HEK293T (cell line): Measurements from ENCODE around the gene TPMT.

Source experiments
- CTCF ChIA-PET: fragments of 350-600 bp; formaldehyde crosslinking; extraction: SDS; loops from one replicate; lab custom pipeline; 2021; ENCODE audit warnings: antibody characterized with exemption, inconsistent platforms; lab: Yijun Ruan, JAX
- POLR2A ChIA-PET: fragments of 350-600 bp; formaldehyde crosslinking; extraction: SDS; loops from one replicate; lab custom pipeline; 2020; ENCODE audit warnings: antibody characterized with exemption, inconsistent platforms; lab: Yijun Ruan, JAX
- DNase-seq: peaks from one replicate; pipeline ENCODE4 v3.0.0; 2012; ENCODE audit warnings: mixed read lengths; ENCODE audit errors: extremely low spot score
- ARNT ChIP-seq: fragments of 450-650 bp; IDR thresholded peaks from 2 replicates; pipeline ENCODE4 v1.6.1; 2017; ENCODE audit warnings: mild to moderate bottlenecking
- BHLHE40 ChIP-seq: fragments of 450-650 bp; IDR thresholded peaks from 2 replicates; pipeline ENCODE4 v1.6.1; 2016; ENCODE audit warnings: mild to moderate bottlenecking, moderate library complexity, borderline replicate concordance
- CTBP1 ChIP-seq: fragments of 450-650 bp; IDR thresholded peaks from 2 replicates; pipeline ENCODE4 v1.6.1; 2016; ENCODE audit warnings: borderline replicate concordance
- ELF4 ChIP-seq: fragments of 450-650 bp; IDR thresholded peaks from 2 replicates; pipeline ENCODE4 v1.6.1; 2017; ENCODE audit warnings: antibody characterized with exemption
- FOXA1 ChIP-seq: fragments of 450-650 bp; IDR thresholded peaks from 2 replicates; pipeline ENCODE4 v1.6.1; 2016; ENCODE audit warnings: mild to moderate bottlenecking
- FOXK2 ChIP-seq: fragments of 450-650 bp; IDR thresholded peaks from 2 replicates; pipeline ENCODE4 v1.6.1; 2016; ENCODE audit warnings: mild to moderate bottlenecking
- FOXM1 ChIP-seq: fragments of 450-650 bp; IDR thresholded peaks from 2 replicates; pipeline ENCODE4 v1.6.1; 2017; ENCODE audit warnings: mild to moderate bottlenecking, borderline replicate concordance
- HDGF ChIP-seq: fragments of 450-650 bp; IDR thresholded peaks from 2 replicates; pipeline ENCODE4 v1.6.1; 2017; ENCODE audit warnings: antibody characterized with exemption, borderline replicate concordance
- L3MBTL2 ChIP-seq: fragments of 450-650 bp; conservative IDR thresholded peaks from 2 replicates; pipeline ENCODE4 v1.6.1; 2016; ENCODE audit warnings: mild to moderate bottlenecking
- LEF1 ChIP-seq: fragments of 450-650 bp; IDR thresholded peaks from 2 replicates; pipeline ENCODE4 v1.6.1; 2017; ENCODE audit warnings: mild to moderate bottlenecking, borderline replicate concordance
- NFRKB ChIP-seq: fragments of 450-650 bp; IDR thresholded peaks from 2 replicates; pipeline ENCODE4 v1.6.1; 2016; ENCODE audit warnings: mild to moderate bottlenecking, moderate library complexity
- SP1 ChIP-seq: fragments of 450-650 bp; IDR thresholded peaks from 2 replicates; pipeline ENCODE4 v1.6.1; 2017
- SUZ12 ChIP-seq: fragments of 450-650 bp; IDR thresholded peaks from 2 replicates; pipeline ENCODE4 v1.6.1; 2016; ENCODE audit warnings: mild to moderate bottlenecking
- TARDBP ChIP-seq: fragments of 450-650 bp; IDR thresholded peaks from 2 replicates; pipeline ENCODE4 v1.6.1; 2016
- ZNF384 ChIP-seq: fragments of 450-650 bp; IDR thresholded peaks from 2 replicates; pipeline ENCODE4 v1.6.1; 2016
- TF ChIP-seq, protein P1 (sequence below): fragments of 450-650 bp; IDR thresholded peaks from 2 replicates; pipeline ENCODE4 v1.6.1; 2016

Gene TPMT

DNA sequence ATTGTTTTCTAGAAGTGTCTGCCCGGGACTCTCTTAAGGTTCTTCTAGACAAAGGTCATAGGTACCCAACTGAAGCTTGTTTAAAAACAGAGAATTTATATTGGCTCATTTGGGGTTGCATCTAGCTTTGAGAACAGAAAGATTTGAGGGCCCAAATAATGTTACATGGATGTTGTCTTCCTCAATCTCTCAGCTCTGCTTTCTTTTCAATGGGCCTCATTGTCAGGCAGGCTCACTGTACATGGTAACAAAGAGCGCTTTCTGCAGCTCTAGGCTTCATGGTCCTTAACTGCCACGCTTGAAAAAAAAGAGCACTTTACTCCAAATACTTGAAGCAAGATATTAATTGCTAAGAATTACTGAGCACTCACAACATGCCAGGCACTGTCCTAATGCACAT lies 54.6 kb downstream of the TPMT start:
- ChIA-PET CTCF (no interaction called here), POLR2A (no interaction called here)
- no peak for TF ChIP-seq L3MBTL2
- no peak for TF ChIP-seq ARNT
- TF ChIP-seq BHLHE40: no peak
- no peak for TF ChIP-seq ELF4
- no peak for TF ChIP-seq LEF1
- TF ChIP-seq NFRKB: no peak
- no peak for TF ChIP-seq FOXA1
- no peak for TF ChIP-seq FOXM1
- TF ChIP-seq HDGF: no peak
- TF ChIP-seq FOXK2: no peak
- TF ChIP-seq ZNF384: no peak
- no peak for TF ChIP-seq SP1
- no peak for TF ChIP-seq CTBP1
- no peak for TF ChIP-seq SUZ12
- TF ChIP-seq, protein P1, sequence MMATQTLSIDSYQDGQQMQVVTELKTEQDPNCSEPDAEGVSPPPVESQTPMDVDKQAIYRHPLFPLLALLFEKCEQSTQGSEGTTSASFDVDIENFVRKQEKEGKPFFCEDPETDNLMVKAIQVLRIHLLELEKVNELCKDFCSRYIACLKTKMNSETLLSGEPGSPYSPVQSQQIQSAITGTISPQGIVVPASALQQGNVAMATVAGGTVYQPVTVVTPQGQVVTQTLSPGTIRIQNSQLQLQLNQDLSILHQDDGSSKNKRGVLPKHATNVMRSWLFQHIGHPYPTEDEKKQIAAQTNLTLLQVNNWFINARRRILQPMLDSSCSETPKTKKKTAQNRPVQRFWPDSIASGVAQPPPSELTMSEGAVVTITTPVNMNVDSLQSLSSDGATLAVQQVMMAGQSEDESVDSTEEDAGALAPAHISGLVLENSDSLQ: no peak
- no peak for TF ChIP-seq TARDBP
- DNase-seq: no peak

DNA sequence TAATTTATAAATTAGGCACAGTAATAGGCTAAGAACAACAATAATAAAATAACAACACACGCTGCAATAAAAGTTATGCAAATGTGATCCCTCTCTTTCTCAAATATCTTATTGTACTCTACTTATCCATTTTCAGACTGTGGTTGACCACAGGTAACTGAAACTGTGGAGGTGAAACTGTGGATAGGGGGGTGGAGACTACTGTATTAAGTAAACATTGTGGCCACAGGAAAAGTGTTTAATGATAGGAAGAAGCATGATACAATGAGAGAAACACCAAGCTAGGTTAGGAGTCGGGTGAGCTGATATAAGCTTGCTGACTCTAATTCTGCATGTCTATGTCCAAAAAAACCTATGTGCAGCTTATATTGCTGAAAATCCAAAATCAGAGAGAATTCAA lies 55.4 kb downstream of the TPMT start:
- ChIA-PET CTCF (no interaction called here), POLR2A (no interaction called here)
- no peak for TF ChIP-seq LEF1
- TF ChIP-seq NFRKB: no peak
- no peak for TF ChIP-seq HDGF
- TF ChIP-seq, protein P1: no peak
- no peak for TF ChIP-seq FOXK2
- no peak for TF ChIP-seq CTBP1
- TF ChIP-seq SUZ12: no peak
- TF ChIP-seq ZNF384: no peak
- no peak for TF ChIP-seq TARDBP
- no peak for TF ChIP-seq L3MBTL2
- no peak for TF ChIP-seq FOXM1
- no peak for TF ChIP-seq FOXA1
- TF ChIP-seq ELF4: no peak
- TF ChIP-seq SP1: no peak
- no peak for TF ChIP-seq BHLHE40
- TF ChIP-seq ARNT: no peak
- DNase-seq: no peak

DNA sequence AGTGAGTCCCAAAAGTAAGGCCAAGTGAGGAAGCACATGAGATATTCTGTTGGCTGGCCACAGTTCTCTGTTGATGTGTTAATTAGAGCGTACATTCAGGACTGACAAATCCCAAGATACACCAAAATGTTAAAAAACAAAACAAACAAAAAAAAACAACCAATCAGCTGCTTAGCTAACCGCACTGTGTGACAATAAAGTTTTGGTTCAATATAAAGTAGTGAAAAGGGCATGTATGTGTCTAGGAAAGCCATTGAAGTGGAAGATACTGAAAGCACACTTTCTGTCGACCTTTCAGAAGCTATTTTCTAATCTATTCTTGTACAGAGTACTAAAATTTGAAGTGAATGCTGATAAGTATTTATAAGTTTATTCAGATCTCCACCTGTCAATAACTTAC lies 58.5 kb downstream of the TPMT start:
- DNase-seq: no peak
- CTCF ChIA-PET: interaction anchor here (1.9 kb wide), 1 partner anchor 25 kb away, joined by 4 read pairs; no protein-coding TSS in a partner anchor
- TF ChIP-seq ELF4 (no peak), ARNT (no peak), TARDBP (no peak), HDGF (no peak), FOXA1 (no peak), FOXK2 (no peak), L3MBTL2 (no peak), ZNF384 (no peak), CTBP1 (no peak), LEF1 (no peak), NFRKB (no peak)
- TF ChIP-seq, protein P1: no peak
- POLR2A ChIA-PET: no interaction called here

DNA sequence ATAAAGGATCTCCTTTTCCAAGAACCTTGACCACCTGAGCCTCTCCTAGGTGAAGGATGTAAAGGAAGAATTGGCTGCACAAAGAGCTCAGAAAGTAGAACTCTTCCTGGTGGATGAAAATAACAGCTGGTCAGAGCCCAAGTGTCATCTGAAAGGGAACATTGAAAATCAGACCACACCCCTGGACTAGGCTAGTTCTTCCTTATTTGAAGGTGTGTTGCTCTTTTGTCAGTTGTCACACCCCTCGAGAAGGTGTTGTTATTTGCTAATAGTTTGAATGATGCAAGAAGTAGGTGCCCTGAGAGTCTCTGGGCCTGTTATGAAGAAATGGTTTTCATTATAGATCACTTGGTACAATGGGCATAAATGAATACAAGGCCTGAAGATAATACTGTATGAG lies 63.5 kb downstream of the TPMT start:
- CTCF ChIA-PET: no interaction called here
- TF ChIP-seq, protein P1: no peak
- TF ChIP-seq ARNT (no peak), TARDBP (no peak), ZNF384 (no peak), SUZ12 (no peak), CTBP1 (no peak), LEF1 (no peak), FOXA1 (no peak), ELF4 (no peak), L3MBTL2 (no peak), FOXM1 (no peak), BHLHE40 (no peak), NFRKB (no peak), FOXK2 (no peak), SP1 (no peak), HDGF (no peak)
- no peak for DNase-seq
- POLR2A ChIA-PET: no interaction called here

DNA sequence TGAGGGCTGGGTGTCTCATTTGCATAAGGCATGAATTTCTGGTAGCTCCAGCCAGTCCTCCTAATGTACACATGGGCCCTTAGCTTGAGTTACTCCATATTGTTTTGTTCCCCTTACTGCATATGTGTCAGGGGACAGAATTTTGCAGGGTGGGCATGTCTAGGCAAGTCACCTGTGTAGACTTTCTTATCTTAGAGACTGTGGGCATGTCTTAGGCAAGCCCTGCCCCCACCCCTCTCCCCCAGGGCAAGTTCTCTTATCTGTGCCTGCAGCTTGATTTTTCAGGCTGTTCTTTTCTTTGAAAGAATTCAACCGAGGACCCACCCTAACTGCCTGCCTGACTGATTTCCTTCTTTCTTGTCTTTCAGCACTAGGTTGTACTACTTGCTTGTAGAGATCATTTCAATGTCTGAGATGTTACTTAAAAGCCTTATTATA lies 64.5 kb downstream of the TPMT start:
- no peak for TF ChIP-seq ELF4
- TF ChIP-seq LEF1: no peak
- no peak for TF ChIP-seq SUZ12
- no peak for TF ChIP-seq NFRKB
- no peak for TF ChIP-seq ARNT
- no peak for TF ChIP-seq HDGF
- TF ChIP-seq, protein P1: no peak
- TF ChIP-seq FOXA1: no peak
- no peak for TF ChIP-seq FOXM1
- TF ChIP-seq FOXK2: no peak
- no peak for TF ChIP-seq CTBP1
- TF ChIP-seq L3MBTL2: no peak
- no peak for TF ChIP-seq BHLHE40
- TF ChIP-seq TARDBP: no peak
- TF ChIP-seq SP1: no peak
- no peak for TF ChIP-seq ZNF384
- CTCF ChIA-PET: no interaction called here
- DNase-seq: no peak
- POLR2A ChIA-PET: no interaction called here
